LHCN-M2 (cell line): ENCODE results near the gene RPL38. TPM values are rescaled to one million over a fixed set of nuclear protein-coding genes. Genes with fewer than 3 reads are reported as not detected.

ENCODE experiments used
- DNase-seq: peaks from one replicate; pipeline ENCODE4 v3.0.0-alpha.2; 2012; ENCODE audit warnings: low read depth
- polyA plus RNA-seq: library from polyadenylated mRNA; unstranded; fragments of >200 nt; gene quantifications from one replicate; pipeline ENCODE4 v1.2.1, GENCODE V29; 2012; ENCODE audit warnings: missing spikeins
- total RNA-seq: library from RNA; depleted of rRNA; stranded (reverse); fragments of >200 nt; gene quantifications from 2 replicates; pipeline ENCODE4 v1.2.3, GENCODE V29; 2014; rRNA removed

The RPL38 gene
- total RNA-seq, result 156 and 227 TPM in 2 replicates
- polyA plus RNA-seq, result 3,496 TPM

- DNase-seq, result peak; percentile 96
Measured at GRCh38 chr17:74203439-74204240, at the start of gene RPL38. RPL38 (plus strand) TSS chr17:74203678; CDS start chr17:74203956, 278 bp downstream.

- DNase-seq, result no peak
Measured at GRCh38 chr17:74153821-74154430, 49.6 kb upstream of the RPL38 start.

GRCh38 chr17:74156878-74157277 is 46.6 kb upstream of the RPL38 start:
- no peak for DNase-seq

- DNase-seq, result no peak
Measured at GRCh38 chr17:74157366-74157765, 46.1 kb upstream of the RPL38 start.

- DNase-seq, result no peak
Measured at GRCh38 chr17:74158761-74159160, 44.7 kb upstream of the RPL38 start.

GRCh38 chr17:74159226-74159840 is 44.1 kb upstream of the RPL38 start:
- no peak for DNase-seq

- DNase-seq, result no peak
Measured at GRCh38 chr17:74160656-74161502, 42.6 kb upstream of the RPL38 start.

- DNase-seq, result no peak
Measured at GRCh38 chr17:74161503-74161875, 42.0 kb upstream of the RPL38 start.

- no peak for DNase-seq
Measured at GRCh38 chr17:74163271-74163821, 40.1 kb upstream of the RPL38 start.

GRCh38 chr17:74163836-74164235 is 39.6 kb upstream of the RPL38 start:
- no peak for DNase-seq

- DNase-seq, result no peak
Measured at GRCh38 chr17:74164446-74165045, 38.9 kb upstream of the RPL38 start.

- no peak for DNase-seq
Measured at GRCh38 chr17:74165797-74166365, 37.6 kb upstream of the RPL38 start.

- DNase-seq, result no peak
Measured at GRCh38 chr17:74170924-74171323, 32.6 kb upstream of the RPL38 start.

GRCh38 chr17:74172700-74173099 is 30.8 kb upstream of the RPL38 start:
- no peak for DNase-seq

- peak; percentile 55 for DNase-seq
Measured at GRCh38 chr17:74176546-74177001, 26.9 kb upstream of the RPL38 start.

GRCh38 chr17:74177018-74177450 is 26.4 kb upstream of the RPL38 start:
- DNase-seq, result peak; percentile 47

GRCh38 chr17:74179576-74179975 is 23.9 kb upstream of the RPL38 start:
- DNase-seq, result no peak

GRCh38 chr17:74180336-74180735 is 23.1 kb upstream of the RPL38 start:
- DNase-seq, result no peak

- no peak for DNase-seq
Measured at GRCh38 chr17:74181341-74181740, 22.1 kb upstream of the RPL38 start.

GRCh38 chr17:74182041-74182723 is 21.3 kb upstream of the RPL38 start:
- DNase-seq, result no peak
